GM12873 (cell line): ENCODE results near the gene LRRC36.

Source experiments
- CTCF ChIP-seq: IDR thresholded peaks from 2 replicates; pipeline ENCODE4 v1.5.1; 2012; ENCODE audit warnings: low read depth, mild to moderate bottlenecking, moderate library complexity, low read length, control low read depth; ENCODE audit not compliant: insufficient read depth; ENCODE audit errors: missing control alignments

LRRC36 gene

GRCh38 chr16:67421030-67421429 lies 94.4 kb downstream of the LRRC36 start:
- TF ChIP-seq CTCF: no peak

- TF ChIP-seq CTCF: no peak
Observed at GRCh38 chr16:67423015-67423414, 96.4 kb downstream of the LRRC36 start.

- no peak for TF ChIP-seq CTCF
Observed at GRCh38 chr16:67423611-67424260, 97.1 kb downstream of the LRRC36 start.

- TF ChIP-seq CTCF: no peak
Observed at GRCh38 chr16:67424261-67424615, 97.6 kb downstream of the LRRC36 start.

- TF ChIP-seq CTCF: no peak
Observed at GRCh38 chr16:67425061-67425460, 98.4 kb downstream of the LRRC36 start.

- TF ChIP-seq CTCF: no peak
Observed at GRCh38 chr16:67425580-67425979, 99.0 kb downstream of the LRRC36 start.

GRCh38 chr16:67426022-67426421 lies 99.4 kb downstream of the LRRC36 start:
- no peak for TF ChIP-seq CTCF
